ENCODE data around the gene CCNT1. TPM values are rescaled to one million over a fixed set of nuclear protein-coding genes. Genes with fewer than 3 reads are reported as not detected.
"Not testable (repeated sequence)": the region's sequence is repeated elsewhere in the genome, so short reads cannot be mapped to it uniquely, and the experiment has no call there.

The CCNT1 gene
- total and polyA plus RNA-seq, 2 experiments from 2014 or later, result 6.3 to 20.4 TPM

DNA sequence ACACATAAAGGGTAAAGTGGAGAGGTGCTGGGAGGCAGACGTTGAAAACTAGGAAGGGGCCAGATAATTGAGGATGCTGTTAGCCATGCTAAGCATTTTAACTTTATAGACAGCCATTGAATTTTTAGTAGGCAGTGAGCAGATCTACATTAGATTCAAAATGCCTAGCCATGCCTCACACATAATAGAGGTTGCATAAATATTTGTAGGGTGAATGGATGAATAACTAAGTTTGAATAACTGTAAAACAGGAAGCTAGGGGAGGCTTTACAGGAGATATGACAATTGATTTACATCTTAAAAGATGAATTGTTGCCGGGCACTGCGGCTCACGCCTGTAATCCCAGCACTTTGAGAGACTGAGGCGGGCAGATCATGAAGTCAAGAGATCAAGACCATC lies 12.3 kb upstream of the CCNT1 start:
- Histone ChIP-seq H3K27ac (no peak overlapping the region), H3K4me3 (no peak overlapping the region), H3K36me3 (no peaks in the 10 kb centered on the region), H3K27me3 (no peaks in the 10 kb centered on the region), H3K9me3 (ENCODE audit: low read depth) (no peaks in the 10 kb centered on the region), H3K4me1 (ENCODE audit: low read depth) (no peaks in the 10 kb centered on the region)
- TF ChIP-seq, protein P1, sequence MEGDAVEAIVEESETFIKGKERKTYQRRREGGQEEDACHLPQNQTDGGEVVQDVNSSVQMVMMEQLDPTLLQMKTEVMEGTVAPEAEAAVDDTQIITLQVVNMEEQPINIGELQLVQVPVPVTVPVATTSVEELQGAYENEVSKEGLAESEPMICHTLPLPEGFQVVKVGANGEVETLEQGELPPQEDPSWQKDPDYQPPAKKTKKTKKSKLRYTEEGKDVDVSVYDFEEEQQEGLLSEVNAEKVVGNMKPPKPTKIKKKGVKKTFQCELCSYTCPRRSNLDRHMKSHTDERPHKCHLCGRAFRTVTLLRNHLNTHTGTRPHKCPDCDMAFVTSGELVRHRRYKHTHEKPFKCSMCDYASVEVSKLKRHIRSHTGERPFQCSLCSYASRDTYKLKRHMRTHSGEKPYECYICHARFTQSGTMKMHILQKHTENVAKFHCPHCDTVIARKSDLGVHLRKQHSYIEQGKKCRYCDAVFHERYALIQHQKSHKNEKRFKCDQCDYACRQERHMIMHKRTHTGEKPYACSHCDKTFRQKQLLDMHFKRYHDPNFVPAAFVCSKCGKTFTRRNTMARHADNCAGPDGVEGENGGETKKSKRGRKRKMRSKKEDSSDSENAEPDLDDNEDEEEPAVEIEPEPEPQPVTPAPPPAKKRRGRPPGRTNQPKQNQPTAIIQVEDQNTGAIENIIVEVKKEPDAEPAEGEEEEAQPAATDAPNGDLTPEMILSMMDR (IDR thresholded peaks at IDR 0.05; ENCODE audit: low read depth, low read length), result no peak
- no peak for DNase-seq (ENCODE audit: low read depth in 1 of 2, low spot score in 1 of 2)

DNA sequence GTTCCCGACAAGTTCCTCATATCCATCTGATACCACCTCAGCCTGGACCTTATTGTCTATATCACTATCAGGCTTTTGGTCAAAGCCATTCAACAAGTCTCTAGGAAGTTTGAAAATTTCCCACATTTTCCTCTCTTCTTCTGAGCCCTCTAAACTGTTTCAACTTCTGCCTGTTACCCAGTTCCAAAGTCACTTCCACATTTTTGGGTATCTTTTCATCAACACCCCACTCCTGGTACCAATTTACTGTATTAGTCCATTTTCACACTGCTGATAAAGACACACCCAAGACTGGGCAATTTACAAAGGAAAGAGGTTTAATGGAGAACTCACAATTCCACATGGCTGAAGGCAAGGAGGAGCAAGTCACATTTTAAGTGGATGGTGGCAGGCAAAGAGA lies 4.2 kb upstream of the CCNT1 start:
- not testable (repeated sequence) for H3K9me3 ChIP-seq (ENCODE audit: low read depth); H3K36me3 ChIP-seq; H3K4me3 ChIP-seq; H3K27me3 ChIP-seq; H3K4me1 ChIP-seq (ENCODE audit: low read depth); H3K27ac ChIP-seq; DNase-seq (ENCODE audit: low read depth in 1 of 2, low spot score in 1 of 2)

DNA sequence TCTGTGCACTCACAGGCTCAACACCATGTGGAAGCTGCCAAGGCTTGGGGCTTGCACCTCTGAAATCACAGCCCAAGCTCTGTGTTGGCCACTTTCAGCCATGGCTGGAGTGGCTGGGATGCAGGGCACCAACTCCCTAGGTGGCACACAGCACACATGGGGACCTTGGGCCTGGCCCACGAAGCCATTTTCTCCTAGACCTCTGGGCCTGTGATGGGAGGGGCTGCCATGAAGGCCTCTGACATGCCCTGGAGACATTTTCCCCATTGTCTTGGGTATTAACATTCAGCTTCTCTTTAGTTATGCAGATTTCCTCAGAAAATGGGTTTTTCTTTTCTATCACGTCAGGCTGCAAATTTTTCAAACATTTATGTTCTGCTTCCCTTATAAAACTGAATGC lies 3.7 kb upstream of the CCNT1 start:
- H3K9me3 ChIP-seq (ENCODE audit: low read depth); H3K27ac ChIP-seq; DNase-seq (ENCODE audit: low read depth in 1 of 2, low spot score in 1 of 2); H3K36me3 ChIP-seq; H3K4me1 ChIP-seq (ENCODE audit: low read depth); H3K27me3 ChIP-seq; H3K4me3 ChIP-seq: not testable (repeated sequence)

DNA sequence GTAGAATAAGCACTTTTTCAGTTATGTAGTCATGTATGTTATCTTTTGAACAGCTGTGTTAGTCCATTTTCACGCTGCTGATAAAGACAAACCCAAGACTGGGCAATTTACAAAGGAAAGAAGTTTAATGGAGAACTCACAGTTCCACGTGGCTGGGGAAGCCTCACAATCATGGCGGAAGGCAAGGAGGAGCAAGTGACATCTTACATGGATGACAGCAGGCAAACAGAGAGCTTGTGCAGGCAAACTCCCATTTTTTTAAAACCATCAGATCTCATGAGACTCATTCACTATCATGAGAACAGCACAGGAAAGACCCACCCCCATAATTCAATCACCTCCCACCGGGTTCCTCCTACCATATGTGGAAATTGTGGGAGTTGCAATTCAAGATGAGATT lies 2.5 kb upstream of the CCNT1 start:
- not testable (repeated sequence) for DNase-seq (ENCODE audit: low read depth in 1 of 2, low spot score in 1 of 2); H3K27me3 ChIP-seq; H3K27ac ChIP-seq; H3K9me3 ChIP-seq (ENCODE audit: low read depth); H3K36me3 ChIP-seq; H3K4me3 ChIP-seq
- peaks cover 13% of the 10 kb centered on the region for H3K4me1 ChIP-seq (ENCODE audit: low read depth)

DNA sequence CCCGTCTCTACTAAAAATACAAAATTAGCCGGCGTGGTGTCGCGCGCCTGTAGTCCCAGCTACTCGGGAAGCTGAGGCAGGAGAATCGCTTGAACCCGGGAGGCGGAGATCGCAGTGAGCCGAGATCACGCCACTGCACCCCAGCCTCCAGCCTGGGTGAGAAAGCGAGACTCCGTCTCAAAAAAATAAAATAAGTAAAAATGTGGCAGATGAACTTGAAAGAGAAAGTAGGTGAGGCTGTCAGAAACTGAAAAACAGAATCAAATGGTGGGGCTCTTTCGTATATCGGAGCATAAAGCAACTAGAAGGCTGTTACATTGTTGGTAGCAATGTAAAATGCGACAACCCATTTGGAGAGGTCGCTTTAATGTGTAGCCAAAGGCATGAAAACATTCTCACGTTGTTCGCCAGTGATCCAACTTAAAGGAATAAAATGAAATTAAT lies 767 bp upstream of the CCNT1 start:
- H3K9me3 ChIP-seq (ENCODE audit: low read depth), result no peaks in the 10 kb centered on the region
- peaks cover 16% of the 10 kb centered on the region for H3K36me3 ChIP-seq
- TF ChIP-seq, protein P1 (IDR thresholded peaks at IDR 0.05; ENCODE audit: low read depth, low read length), result no peak
- peak overlapping the region; percentile 45 for H3K4me3 ChIP-seq
- peak; percentile 8 to 15 for DNase-seq (ENCODE audit: low read depth in 1 of 2, low spot score in 1 of 2)
- H3K27ac ChIP-seq, result peak overlapping the region; percentile 80
- peaks cover 13% of the 10 kb centered on the region for H3K4me1 ChIP-seq (ENCODE audit: low read depth)
- no peaks in the 10 kb centered on the region for H3K27me3 ChIP-seq

DNA sequence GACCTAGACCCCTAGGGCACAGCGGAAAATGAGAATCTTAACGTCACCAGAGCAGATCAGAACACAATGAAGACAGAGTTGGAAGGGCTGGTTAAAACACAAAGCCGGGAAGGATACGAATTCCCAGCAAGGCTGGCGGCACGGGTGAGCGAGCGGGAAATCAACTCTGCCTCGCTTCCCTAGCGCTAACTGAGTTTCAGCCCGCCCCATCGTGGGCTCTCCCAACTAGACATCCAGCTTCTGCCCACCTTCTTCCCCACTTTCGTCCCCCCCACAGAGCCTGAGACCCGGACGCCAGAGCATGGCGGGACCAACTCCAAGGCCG lies 377 bp downstream of the CCNT1 start:
- Histone ChIP-seq H3K36me3 (peaks cover 19% of the 10 kb centered on the region), H3K4me3 (peak overlapping the region; percentile 57), H3K27me3 (no peaks in the 10 kb centered on the region), H3K27ac (peak overlapping the region; percentile 90), H3K9me3 (ENCODE audit: low read depth) (no peaks in the 10 kb centered on the region), H3K4me1 (ENCODE audit: low read depth) (peaks cover 13% of the 10 kb centered on the region)
- TF ChIP-seq, protein P1 (IDR thresholded peaks at IDR 0.05; ENCODE audit: low read depth, low read length), result no peak
- no peak for DNase-seq (ENCODE audit: low read depth in 1 of 2, low spot score in 1 of 2)

DNA sequence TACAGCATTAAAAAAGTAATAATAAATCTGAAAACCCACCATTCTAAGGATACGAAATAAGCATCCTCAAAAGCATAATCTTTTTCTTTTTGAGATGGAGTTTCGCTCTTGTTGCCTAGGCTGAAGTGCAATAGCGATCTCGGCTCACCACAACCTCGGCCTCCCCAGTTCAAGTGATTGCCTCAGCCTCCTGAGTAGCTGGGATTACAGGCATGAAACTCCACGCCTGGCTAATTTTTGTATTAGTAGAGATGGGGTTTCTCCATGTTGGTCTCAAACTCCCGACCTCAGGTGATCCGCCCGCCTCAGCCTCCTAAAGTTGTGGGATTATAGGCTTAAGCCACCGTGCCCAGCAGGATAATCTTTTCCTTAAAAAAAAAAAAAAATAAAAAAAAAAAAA lies 4.3 kb downstream of the CCNT1 start:
- H3K36me3 ChIP-seq, result peaks cover 26% of the 10 kb centered on the region
- TF ChIP-seq, protein P1 (IDR thresholded peaks at IDR 0.05; ENCODE audit: low read depth, low read length), result no peak
- no peak overlapping the region for H3K27ac ChIP-seq
- no peak overlapping the region for H3K4me3 ChIP-seq
- H3K4me1 ChIP-seq (ENCODE audit: low read depth), result peaks cover 13% of the 10 kb centered on the region
- no peak for DNase-seq (ENCODE audit: low read depth in 1 of 2, low spot score in 1 of 2)
- no peaks in the 10 kb centered on the region for H3K27me3 ChIP-seq
- H3K9me3 ChIP-seq (ENCODE audit: low read depth), result no peaks in the 10 kb centered on the region

DNA sequence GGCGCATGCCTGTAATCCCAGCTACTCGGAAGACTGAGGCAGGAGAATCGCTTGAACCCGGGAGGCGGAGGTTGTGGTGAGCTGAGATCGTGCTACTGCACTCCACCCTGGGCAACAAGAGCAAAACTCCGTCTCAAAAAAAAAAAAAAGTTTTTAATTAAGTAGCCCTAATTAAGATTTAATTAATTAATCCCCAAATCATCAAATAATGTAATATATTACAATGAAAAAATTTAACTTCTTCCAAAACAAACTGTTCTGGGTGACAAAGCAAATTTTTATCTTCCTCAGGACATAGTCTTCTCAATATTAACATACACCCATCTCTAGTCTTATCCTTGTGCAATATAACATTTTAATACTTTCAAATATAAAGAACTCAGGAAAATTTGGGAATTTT lies 17.7 kb downstream of the CCNT1 start:
- H3K27me3 ChIP-seq; H3K27ac ChIP-seq; DNase-seq (ENCODE audit: low read depth in 1 of 2, low spot score in 1 of 2); H3K4me3 ChIP-seq; H3K4me1 ChIP-seq (ENCODE audit: low read depth); H3K9me3 ChIP-seq (ENCODE audit: low read depth): not testable (repeated sequence)
- H3K36me3 ChIP-seq, result peaks cover 36% of the 10 kb centered on the region
